Measurements from ENCODE around the gene OCIAD1.

DNA sequence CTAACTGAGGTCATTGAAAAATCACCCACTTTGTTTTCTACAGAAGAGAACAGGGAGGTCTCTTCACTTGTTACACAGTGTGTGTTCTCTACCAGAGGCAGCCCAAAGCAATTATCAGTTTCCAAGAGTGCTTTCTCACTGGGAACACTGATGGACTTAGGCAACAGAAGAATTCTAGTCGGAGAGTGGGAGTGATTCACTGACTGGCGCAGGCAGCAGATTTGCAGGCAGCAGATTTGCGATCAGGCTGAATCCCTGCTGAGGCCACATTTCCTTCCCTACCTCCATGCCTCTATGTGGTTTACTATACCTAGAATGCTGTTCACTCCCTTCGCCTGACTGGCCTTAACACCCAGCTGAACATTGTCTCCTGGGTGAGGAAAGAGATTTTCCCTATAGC lies 69.1 kb downstream of the OCIAD1 start:
- no peak for TF ChIP-seq GATA2 (IDR thresholded peaks at IDR 0.05; ENCODE audit: low read depth, low read length)
- TF ChIP-seq GATA3 (IDR thresholded peaks at IDR 0.05; ENCODE audit: low read depth, low read length) = no peak

All from SH-SY5Y (cell line).